H1 (cell line): Measurements from ENCODE around the gene CREG2. TPM values are rescaled to one million over a fixed set of nuclear protein-coding genes. Genes with fewer than 3 reads are reported as not detected.

Experiments
- CTCF ChIA-PET: fragments of 300-600 bp; sonication (Branson Sonifier 250); formaldehyde crosslinking; loops from one replicate; lab custom pipeline; 2021; ENCODE audit not compliant: partially characterized antibody; lab: Charles Lee
- POLR2A ChIA-PET: fragments of 300-600 bp; sonication (Branson Sonifier 250); formaldehyde crosslinking; loops from one replicate; lab custom pipeline; 2021; ENCODE audit warnings: inconsistent platforms; ENCODE audit not compliant: partially characterized antibody; lab: Charles Lee
- DNase-seq, 2 experiments: peaks; one replicate each; pipeline versions ENCODE4 v3.0.0 to v3.0.0-alpha.2; 2010 to 2022; ENCODE audit warnings: low spot score in 2 of 2, low read depth in 1 of 2, mixed read lengths in 1 of 2
- FAIRE-seq: peaks from 2 replicates; lab custom pipeline; 2011; peaks lifted over from hg19 to GRCh38; lab: Jason Lieb, UNC
- H2AFZ ChIP-seq: 2 replicates; pipeline ENCODE4 v1.8.1; 2012; ENCODE audit warnings: low read length, inconsistent platforms
- H2AK5ac ChIP-seq: 2 replicates; pipeline ENCODE4 v1.6.1; 2013; ENCODE audit warnings: low read depth, low read length
- H2BK120ac ChIP-seq: replicated peaks from 2 replicates; pipeline ENCODE3; 2013; ENCODE audit warnings: low read depth, low read length, inconsistent platforms
- H2BK12ac ChIP-seq: 2 replicates; pipeline ENCODE4 v1.6.1; 2013; ENCODE audit warnings: low read depth, low read length
- H2BK15ac ChIP-seq: 2 replicates; pipeline ENCODE4 v1.6.1; 2013; ENCODE audit warnings: low read length
- H2BK20ac ChIP-seq: 2 replicates; pipeline ENCODE4 v1.6.1; 2013; ENCODE audit warnings: low read length
- H2BK5ac ChIP-seq: 2 replicates; pipeline ENCODE4 v1.6.1; 2013; ENCODE audit warnings: low read depth, low read length
- H3K14ac ChIP-seq: 2 replicates; pipeline ENCODE4 v1.6.1; 2013; ENCODE audit warnings: inconsistent platforms; ENCODE audit not compliant: insufficient read length
- H3K18ac ChIP-seq: 2 replicates; pipeline ENCODE4 v1.6.1; 2013; ENCODE audit warnings: low read length; ENCODE audit errors: extremely low read depth
- H3K23ac ChIP-seq: 2 replicates; pipeline ENCODE4 v1.6.1; 2013; ENCODE audit warnings: inconsistent platforms; ENCODE audit not compliant: insufficient read length
- H3K23me2 ChIP-seq: 2 replicates; pipeline ENCODE4 v1.6.1; 2013; ENCODE audit warnings: low read depth, low read length
- H3K27ac ChIP-seq: 2 replicates; pipeline ENCODE4 v1.6.1; 2011; ENCODE audit warnings: low read depth, low read length, inconsistent platforms
- H3K27me3 ChIP-seq, 4 experiments: replicated peaks in 1 of 4; 1 replicate in 1 of 4; 2 replicates in 3 of 4; pipeline versions ENCODE4 v1.6.1 to v1.8.1; 2011 to 2013; ENCODE audit warnings: low read length in 3 of 4, mild to moderate bottlenecking in 3 of 4, inconsistent platforms in 2 of 4, mixed read lengths in 2 of 4, moderate library complexity in 1 of 4; ENCODE audit not compliant: control insufficient read depth in 3 of 4, insufficient read depth in 3 of 4; ENCODE audit errors: extremely low read depth in 1 of 4
- H3K36me3 ChIP-seq, 4 experiments: 2 replicates each; pipeline versions ENCODE4 v1.6.1 to v1.8.1; 2011 to 2013; ENCODE audit warnings: mild to moderate bottlenecking in 4 of 4, low read length in 3 of 4, moderate library complexity in 2 of 4, control low read depth in 1 of 4, inconsistent platforms in 1 of 4; ENCODE audit not compliant: insufficient read depth in 4 of 4, control insufficient read depth in 2 of 4
- H3K4ac ChIP-seq: replicated peaks from 2 replicates; pipeline ENCODE3; 2013; ENCODE audit warnings: low read length, low read depth, mixed read lengths, inconsistent platforms; ENCODE audit not compliant: insufficient read length
- H3K4me1 ChIP-seq, 4 experiments: replicated peaks in 1 of 4; 1 replicate in 1 of 4; 2 replicates in 3 of 4; pipeline versions ENCODE4 v1.6.1 to v1.8.1; 2011 to 2013; ENCODE audit warnings: low read length in 3 of 4, inconsistent platforms in 2 of 4, mixed read lengths in 1 of 4; ENCODE audit not compliant: insufficient read depth in 4 of 4, control insufficient read depth in 3 of 4
- H3K4me2 ChIP-seq, 2 experiments: 2 replicates each; pipeline versions ENCODE4 v1.6.1 to v1.8.1; 2011 to 2013; ENCODE audit warnings: low read depth in 2 of 2, low read length in 2 of 2, control low read depth in 1 of 2, inconsistent platforms in 1 of 2, mild to moderate bottlenecking in 1 of 2; ENCODE audit not compliant: insufficient read depth in 1 of 2
- H3K4me3 ChIP-seq, 4 experiments: fragments of 200-600, 300-600 bp in 1 of 4; sonication (generic), shearing (Covaris generic), sonication (Bioruptor Twin) in 1 of 4; 2 replicates each; pipeline versions ENCODE4 v1.5.1 to v1.8.1; 2011 to 2016; ENCODE audit warnings: low read length in 4 of 4, low read depth in 3 of 4, control low read depth in 2 of 4, inconsistent platforms in 2 of 4, mild to moderate bottlenecking in 2 of 4, mixed read lengths in 1 of 4, moderate library complexity in 1 of 4; ENCODE audit not compliant: insufficient read depth in 2 of 4; ENCODE audit errors: extremely low read depth in 1 of 4
- H3K56ac ChIP-seq: replicated peaks from 2 replicates; pipeline ENCODE3; 2013; ENCODE audit warnings: low read depth, mild to moderate bottlenecking, mixed read lengths, low read length, inconsistent platforms; ENCODE audit not compliant: insufficient read length
- H3K79me1 ChIP-seq: 2 replicates; pipeline ENCODE4 v1.6.1; 2013; ENCODE audit warnings: low read depth, low read length, control low read depth
- H3K79me2 ChIP-seq, 2 experiments: 2 replicates each; pipeline versions ENCODE4 v1.6.1 to v1.8.1; 2012 to 2013; ENCODE audit warnings: low read length in 2 of 2, mild to moderate bottlenecking in 2 of 2, inconsistent platforms in 1 of 2; ENCODE audit not compliant: insufficient read depth in 2 of 2, control insufficient read depth in 1 of 2
- H3K9ac ChIP-seq, 4 experiments: replicated peaks in 1 of 4; 1 replicate in 1 of 4; 2 replicates in 3 of 4; pipeline versions ENCODE4 v1.6.1 to v1.8.1; 2011 to 2013; ENCODE audit warnings: low read depth in 3 of 4, low read length in 3 of 4, control low read depth in 2 of 4, mild to moderate bottlenecking in 2 of 4, moderate library complexity in 2 of 4, inconsistent platforms in 1 of 4; ENCODE audit errors: extremely low read depth in 1 of 4
- H3K9me3 ChIP-seq, 2 experiments: 2 replicates each; pipeline versions ENCODE4 v1.6.1 to v1.8.1; 2012 to 2013; ENCODE audit warnings: mild to moderate bottlenecking in 2 of 2, moderate library complexity in 2 of 2, control low read depth in 1 of 2, inconsistent platforms in 1 of 2, low read depth in 1 of 2, low read length in 1 of 2, mixed read lengths in 1 of 2; ENCODE audit not compliant: insufficient read depth in 2 of 2
- H4K20me1 ChIP-seq, 2 experiments: replicated peaks in 1 of 2; 2 replicates each; pipeline versions ENCODE3 to v1.8.1; 2011 to 2013; ENCODE audit warnings: inconsistent platforms in 2 of 2, low read length in 2 of 2, mild to moderate bottlenecking in 1 of 2; ENCODE audit not compliant: insufficient read depth in 2 of 2, control insufficient read depth in 1 of 2
- H4K5ac ChIP-seq: 2 replicates; pipeline ENCODE4 v1.6.1; 2013; ENCODE audit warnings: low read length, low read depth, mixed read lengths, inconsistent platforms; ENCODE audit not compliant: insufficient read length
- H4K8ac ChIP-seq: 2 replicates; pipeline ENCODE4 v1.8.0; 2013; ENCODE audit warnings: mild to moderate bottlenecking, moderate library complexity, low read length, inconsistent platforms; ENCODE audit not compliant: insufficient read depth; ENCODE audit errors: extremely low read depth
- H4K91ac ChIP-seq: replicated peaks from 2 replicates; pipeline ENCODE3; 2013; ENCODE audit warnings: low read length, mixed read lengths, inconsistent platforms; ENCODE audit not compliant: insufficient read length
- ATF2 ChIP-seq: IDR thresholded peaks from 2 replicates; pipeline ENCODE4 v1.6.1; 2012; ENCODE audit warnings: low read length, inconsistent platforms
- CHD1 ChIP-seq: IDR thresholded peaks from 2 replicates; pipeline ENCODE4 v1.6.1; 2012; ENCODE audit warnings: low read depth, low read length, improper control_type of control experiment
- CTCF ChIP-seq, 3 experiments: IDR thresholded peaks; 1 replicate in 2 of 3; 2 replicates in 1 of 3; pipeline versions ENCODE4 v1.5.1 to v1.6.1; 2011; ENCODE audit warnings: low read length in 3 of 3, mild to moderate bottlenecking in 3 of 3, inconsistent platforms in 2 of 3, low read depth in 1 of 3, moderate library complexity in 1 of 3; ENCODE audit not compliant: insufficient read depth in 1 of 3; ENCODE audit errors: control extremely low read depth in 1 of 3
- KDM4A ChIP-seq: IDR thresholded peaks from one replicate; pipeline ENCODE4 v1.7.1; 2012; ENCODE audit warnings: low read depth, mild to moderate bottlenecking, moderate library complexity, low read length, inconsistent platforms; ENCODE audit not compliant: severe bottlenecking
- POLR2A ChIP-seq, 2 experiments: IDR thresholded peaks; 1 replicate in 1 of 2; 2 replicates in 1 of 2; pipeline ENCODE4 v1.6.1; 2011; ENCODE audit warnings: low read depth in 2 of 2, low read length in 2 of 2, mild to moderate bottlenecking in 2 of 2; ENCODE audit errors: control extremely low read depth in 1 of 2
- RNF2 ChIP-seq: fragments of 200-900, 300-1000 bp; sonication (generic); IDR thresholded peaks from 2 replicates; pipeline ENCODE4 v1.7.1; 2016; ENCODE audit warnings: borderline replicate concordance, low read depth, mild to moderate bottlenecking, antibody characterized with exemption, low read length; ENCODE audit not compliant: poor library complexity, severe bottlenecking; ENCODE audit errors: missing control alignments
- YY1 ChIP-seq: IDR thresholded peaks from 2 replicates; pipeline ENCODE4 v1.6.1; 2011; ENCODE audit warnings: low read depth, mild to moderate bottlenecking, low read length
- WGBS, 2 experiments: shearing (Covaris generic) in 1 of 2; methylation state at CpG; one replicate each; pipeline versions ENCODE4 v1.1.6 to v1.1.7; 2013 to 2015; ENCODE audit warnings: low lambda C conversion rate in 2 of 2, mixed read lengths in 2 of 2, inconsistent platforms in 1 of 2, low coverage in 1 of 2, missing lambda C conversion rate in 1 of 2; ENCODE audit not compliant: insufficient replicate concordance in 2 of 2, insufficient coverage in 1 of 2, insufficient read length in 1 of 2; ENCODE audit errors: extremely low coverage in 1 of 2, missing lambda C conversion rate in 1 of 2; 5-methylcytosine and 5-hydroxymethylcytosine counted together
- polyA plus RNA-seq, 7 experiments: library from polyadenylated mRNA; depleted of rRNA in 3 of 7; stranded (reverse) in 5 of 7; unstranded in 2 of 7; fragments of >200 nt in 5 of 7; fragments of 200-250 nt in 2 of 7; gene quantifications; 1 replicate in 5 of 7; 2 replicates in 1 of 7; 4 replicates in 1 of 7; pipeline versions ENCODE4 v1.2.1 to v1.2.3, GENCODE V29; 2011 to 2013; ENCODE audit warnings: missing spikeins in 2 of 7, mixed read lengths in 2 of 7
- total RNA-seq: library from RNA; stranded (reverse); fragmentation: NEBNext Ultra II Directional; extraction: Animal tissue kit (Norgen Biotek cat#: 25700); gene quantifications from 2 replicates; pipeline ENCODE4 v1.2.1, GENCODE V29; 2021

CREG2 gene
- total and polyA plus RNA-seq, 2 of the 8 experiments (the other 6 are each of a cell fraction or from before 2014, with no cell fraction given), result 2.0 to 2.2 TPM

GRCh38 chr2:101328474-101329007 lies 58.8 kb downstream of the CREG2 start:
- peak overlapping the region; percentile 63 for H2BK12ac ChIP-seq
- TF ChIP-seq CHD1 (no peak), YY1 (no peak), KDM4A (no peak), POLR2A (IDR thresholded peaks at IDR 0.05; ENCODE audit: control extremely low read depth in 1 of 2, low read depth in 2 of 2, low read length in 2 of 2) (no peak), CTCF (IDR thresholded peaks at IDR 0.05; ENCODE audit: control extremely low read depth in 1 of 3, insufficient read depth in 1 of 3, low read depth in 1 of 3, low read length in 3 of 3) (no peak), RNF2 (no peak), ATF2 (no peak)

More at GRCh38 chr2:101328474-101329007, 58.8 kb downstream of the CREG2 start:
- Histone ChIP-seq H2AK5ac (peak overlapping the region; percentile 7; the same call in 1 of the 2 replicates), H2AFZ (peak overlapping the region; percentile 95; the same call in 1 of the 2 replicates), H2BK5ac (peak overlapping the region; percentile 57; the same call in 1 of the 2 replicates), H3K14ac (no peak overlapping the region), H3K27me3 (no peaks in the 10 kb centered on the region), H3K4me3 (no peak overlapping the region; a peak in 1 of 8 replicates), H4K8ac (no peak overlapping the region), H3K23ac (no peak overlapping the region), H2BK20ac (peak overlapping the region; percentile 97; the same call in 1 of the 2 replicates), H3K56ac (no peak overlapping the region), H3K9me3 (peaks cover 0 to 9% of the 10 kb centered on the region in 2 experiments; a peak in 2 of 4 replicates), H2BK15ac (no peak overlapping the region), H3K4ac (no peak overlapping the region), H3K4me1 (peaks cover 10 to 27% (median 17%) of the 10 kb centered on the region in 4 experiments; a peak in 6 of 7 replicates), H3K23me2 (no peaks in the 10 kb centered on the region), H3K79me1 (no peaks in the 10 kb centered on the region), H3K27ac (no peak overlapping the region; the same call in 1 of the 2 replicates), H4K5ac (no peak overlapping the region), H4K20me1 (no peaks in the 10 kb centered on the region), H3K79me2 (no peaks in the 10 kb centered on the region), H4K91ac (peak overlapping the region; percentile 27), H3K18ac (peak overlapping the region; percentile 55), H2BK120ac (peak overlapping the region; percentile 2), H3K9ac (no peak overlapping the region), H3K4me2 (peak overlapping the region; percentile 52 to 64; a peak in 3 of 4 replicates), H3K36me3 (no peaks in the 10 kb centered on the region)
- WGBS, 2 experiments, result 83% methylated on average over 3 of the region's 3 CpGs; no CpG with 5 or more reads in 1 of the 2 experiments
- FAIRE-seq (no peak), DNase-seq (no peak)
- CTCF ChIA-PET, result interaction anchor here (1.0 to 4.7 kb wide), 5 partner anchors 13 to 76 kb away, joined by 3 to 19 read pairs (median 3); partner anchors contain the start of genes CNOT11 and CREG2
- POLR2A ChIA-PET, result interaction anchor here (1.0 to 1.4 kb wide), 3 partner anchors 8 to 20 kb away, joined by 3 to 5 read pairs (median 3); partner anchors contain the start of gene RNF149
